HG03196 (cell line): Measurements from ENCODE around the gene PRR19.

Experiments
- ATAC-seq: cut with Tn5 transposase; IDR thresholded peaks from one replicate; pipeline ENCODE4 v1.9.1; 2021; ENCODE audit not compliant: unreplicated experiment

Gene PRR19

GRCh38 chr19:42270346-42271044 lies 31.4 kb upstream of the PRR19 start:
- ATAC-seq = no peak

DNA sequence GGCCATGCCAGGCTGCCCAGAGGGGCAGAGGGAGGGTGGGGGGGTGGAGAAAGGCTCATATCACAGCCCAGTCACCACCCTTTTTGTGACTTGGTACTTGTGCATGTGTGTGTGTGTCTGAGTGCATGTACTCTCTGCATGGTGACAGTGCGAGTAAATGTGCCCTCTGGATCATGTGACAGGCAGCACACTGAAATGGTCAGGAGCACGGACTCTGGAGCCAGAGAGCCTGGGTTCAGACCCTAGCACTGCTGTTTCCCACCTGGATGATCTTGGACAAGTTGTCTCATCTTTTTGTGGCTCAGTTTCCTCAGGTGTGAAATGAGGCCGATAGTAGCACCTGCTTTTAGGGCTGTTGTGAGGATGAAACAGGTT lies 30.9 kb upstream of the PRR19 start:
- ATAC-seq = no peak

- no peak for ATAC-seq
Measured at GRCh38 chr19:42271861-42272534, 29.9 kb upstream of the PRR19 start.

DNA sequence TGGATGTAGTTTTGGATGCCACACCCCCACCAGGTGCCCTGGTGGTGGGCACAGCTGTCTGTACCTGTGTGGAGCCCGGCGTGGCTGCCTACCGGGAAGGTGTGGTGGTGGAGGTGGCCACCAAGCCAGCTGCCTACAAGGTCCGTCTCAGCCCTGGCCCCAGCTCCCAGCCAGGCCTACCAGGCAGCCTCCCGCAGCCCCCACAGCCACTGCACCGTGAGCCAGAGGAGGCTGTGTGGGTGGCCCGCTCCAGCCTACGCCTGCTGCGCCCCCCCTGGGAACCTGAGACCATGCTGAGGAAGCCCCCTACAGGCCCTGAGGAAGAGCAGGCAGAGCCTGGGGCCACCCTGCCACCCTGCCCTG lies 29.4 kb upstream of the PRR19 start:
- no peak for ATAC-seq

GRCh38 chr19:42272989-42273406 lies 28.9 kb upstream of the PRR19 start:
- ATAC-seq = no peak

GRCh38 chr19:42273407-42274064 lies 28.4 kb upstream of the PRR19 start:
- ATAC-seq = no peak

GRCh38 chr19:42274065-42274682 lies 27.8 kb upstream of the PRR19 start:
- ATAC-seq = no peak

DNA sequence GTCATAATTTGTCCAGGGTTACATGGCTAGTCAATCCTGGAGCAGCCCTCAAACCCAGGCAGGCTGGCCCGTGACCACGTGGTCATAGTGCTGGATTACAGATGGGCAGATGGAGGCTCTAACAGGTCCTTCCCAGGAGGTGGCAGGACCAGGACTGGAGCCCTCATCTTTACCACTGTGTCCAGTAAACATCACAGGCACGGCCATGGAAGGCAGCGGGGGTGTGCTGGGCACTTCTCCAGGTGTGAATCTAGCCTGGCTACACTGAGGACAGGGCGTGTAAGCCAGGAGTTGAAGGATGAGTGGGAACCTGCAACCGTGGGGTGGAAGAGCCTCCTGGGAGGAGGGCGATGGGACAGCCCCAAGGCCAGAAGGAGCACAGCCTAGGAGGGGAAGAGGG lies 26.8 kb upstream of the PRR19 start:
- ATAC-seq = no peak

DNA sequence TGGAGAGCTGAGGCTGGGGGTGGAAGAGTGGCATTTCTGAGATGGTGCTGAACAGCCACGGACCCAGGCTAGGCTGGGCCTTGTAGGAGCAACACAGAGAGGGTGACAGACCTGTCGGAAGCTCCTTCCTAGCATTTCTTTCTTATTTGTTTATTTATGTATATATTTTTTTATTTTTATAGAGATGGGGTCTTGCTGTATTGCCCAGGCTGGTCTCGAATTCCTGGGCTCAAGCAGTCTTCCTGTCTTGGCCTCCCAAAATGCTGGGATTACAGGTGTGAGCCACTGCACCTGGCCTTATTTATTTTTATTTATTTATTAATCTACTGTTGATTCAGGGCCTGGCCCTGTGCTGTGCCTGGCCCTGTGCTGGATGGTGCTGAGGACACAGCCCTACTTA lies 26.4 kb upstream of the PRR19 start:
- no peak for ATAC-seq

- no peak for ATAC-seq
Measured at GRCh38 chr19:42276284-42276683, 25.6 kb upstream of the PRR19 start.

- no peak for ATAC-seq
Measured at GRCh38 chr19:42276821-42277220, 25.1 kb upstream of the PRR19 start.

GRCh38 chr19:42277821-42278451 lies 24.0 kb upstream of the PRR19 start:
- ATAC-seq = no peak

- no peak for ATAC-seq
Measured at GRCh38 chr19:42278452-42279154, 23.3 kb upstream of the PRR19 start.

- no peak for ATAC-seq
Measured at GRCh38 chr19:42279155-42279901, 22.6 kb upstream of the PRR19 start.

GRCh38 chr19:42279902-42280814 lies 21.8 kb upstream of the PRR19 start:
- ATAC-seq = no peak

GRCh38 chr19:42280815-42281145 lies 21.2 kb upstream of the PRR19 start:
- ATAC-seq = no peak

DNA sequence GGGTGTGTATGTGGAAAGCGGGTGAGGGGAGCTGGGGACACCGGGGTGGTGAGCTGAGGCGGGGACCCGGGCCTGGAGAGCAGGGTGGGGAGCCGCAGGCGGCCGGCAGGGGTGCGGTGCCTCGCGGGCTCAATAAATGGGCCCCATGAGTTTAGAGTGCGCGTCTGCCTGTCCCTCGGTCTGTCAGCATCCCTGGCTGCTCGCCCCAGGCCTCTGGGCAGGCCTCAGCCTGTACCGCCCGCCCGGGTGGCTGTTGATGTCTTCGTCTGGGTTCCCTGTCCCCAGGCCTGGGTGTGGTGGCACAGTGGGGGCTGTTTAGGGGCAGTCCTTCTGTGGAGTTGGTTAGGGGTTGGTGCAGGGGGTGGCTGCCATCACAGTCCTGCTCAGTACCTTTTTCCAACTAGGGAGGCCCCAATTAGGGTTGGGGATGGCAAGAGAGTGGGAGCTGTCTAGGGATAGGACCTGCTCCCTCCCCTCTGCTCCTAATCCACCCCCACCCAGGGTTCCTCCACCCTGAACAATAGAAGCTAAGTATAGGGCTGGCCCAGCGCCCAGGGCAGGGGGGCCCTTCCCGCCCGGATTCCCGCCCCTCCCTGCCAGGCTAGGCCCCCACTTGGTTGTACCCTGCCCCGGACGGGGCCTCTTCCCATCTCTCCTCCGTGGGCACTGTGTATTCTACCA lies 20.6 kb upstream of the PRR19 start:
- ATAC-seq = no peak

DNA sequence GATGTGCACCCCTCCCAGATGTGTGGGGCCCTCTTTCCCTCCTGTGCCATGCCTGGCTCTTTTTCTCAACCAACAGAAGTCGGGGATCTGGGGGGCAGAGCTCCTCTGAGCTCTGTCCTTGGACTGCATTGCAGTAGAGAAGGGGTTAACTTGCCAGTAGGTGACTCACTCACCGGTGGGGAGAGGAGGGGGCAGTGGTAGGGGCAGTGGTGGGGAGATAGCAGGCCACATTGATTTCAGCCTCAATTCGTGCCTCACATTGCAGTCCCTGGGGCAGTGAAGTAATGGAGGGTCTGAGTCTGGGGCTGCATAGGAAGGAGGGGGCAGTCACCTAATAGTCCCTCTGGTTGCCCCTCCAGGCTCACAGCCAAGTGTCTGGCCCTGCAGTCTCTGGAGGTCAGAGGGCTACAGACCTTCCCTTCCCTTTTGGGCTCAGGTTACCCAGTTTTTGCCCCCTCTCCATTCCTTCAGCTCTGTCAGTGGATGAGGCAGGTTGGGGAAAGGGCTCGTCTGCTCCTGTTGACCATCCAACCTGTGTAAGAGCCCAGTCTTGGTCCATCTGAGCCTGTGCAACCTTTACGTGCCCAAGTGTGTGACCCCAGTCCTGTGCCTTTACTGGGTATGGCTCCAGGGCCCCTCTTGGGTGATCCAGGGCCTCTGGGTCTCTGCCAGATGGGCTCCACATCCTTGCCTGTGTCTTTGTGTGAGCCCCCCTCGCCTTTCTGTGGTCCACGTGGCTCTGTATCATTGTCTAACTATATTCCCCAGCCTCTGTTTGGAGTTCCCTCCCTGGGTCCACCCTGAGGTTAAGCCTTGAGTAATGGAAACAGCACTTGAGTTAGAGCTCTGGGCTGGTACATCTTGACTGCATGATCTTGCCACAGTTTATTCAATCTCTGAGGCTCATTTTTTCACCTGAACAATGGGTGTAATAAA lies 19.8 kb upstream of the PRR19 start:
- no peak for ATAC-seq
